Naive B cell (primary cell): ENCODE results near the gene ANKRD23. TPM values are rescaled to one million over a fixed set of nuclear protein-coding genes. Genes with fewer than 3 reads are reported as not detected.
"Not testable (repeated sequence)": the region's sequence is repeated elsewhere in the genome, so short reads cannot be mapped to it uniquely, and the experiment has no call there.

Source experiments
- ATAC-seq, 2 donors: fragments of 150-1000 bp; cut with Tn5 transposase; 2 replicates each; pipeline ENCODE4 v1.10.0; 2021; ENCODE audit warnings: low read depth in 2 of 2, mild to moderate bottlenecking in 2 of 2, moderate library complexity in 2 of 2
- DNase-seq: peaks from one replicate; pipeline ENCODE4 v3.0.0; 2022
- H3K27ac Mint-ChIP-seq, 6 donors: one replicate each; pipeline ENCODE4 v1.8.0; 2020 to 2022; ENCODE audit warnings: mild to moderate bottlenecking in 6 of 6, mixed read lengths in 6 of 6, moderate library complexity in 5 of 6, inconsistent platforms in 2 of 6
- H3K27me3 Mint-ChIP-seq, 3 donors: one replicate each; pipeline ENCODE4 v1.8.0; 2021 to 2022; ENCODE audit warnings: mixed read lengths in 3 of 3, mild to moderate bottlenecking in 1 of 3
- H3K36me3 Mint-ChIP-seq, 2 donors: one replicate each; pipeline ENCODE4 v1.8.0; 2020 to 2022; ENCODE audit warnings: mixed read lengths in 2 of 2, inconsistent platforms in 1 of 2, mild to moderate bottlenecking in 1 of 2
- H3K4me1 Mint-ChIP-seq, 3 donors: one replicate each; pipeline ENCODE4 v1.8.0; 2020 to 2022; ENCODE audit warnings: mixed read lengths in 3 of 3, inconsistent platforms in 1 of 3, mild to moderate bottlenecking in 1 of 3, moderate library complexity in 1 of 3
- H3K4me3 Mint-ChIP-seq, 8 donors: one replicate each; pipeline ENCODE4 v1.8.0; 2020 to 2022; ENCODE audit warnings: mild to moderate bottlenecking in 8 of 8, mixed read lengths in 8 of 8, moderate library complexity in 8 of 8, inconsistent platforms in 2 of 8
- H3K9me3 Mint-ChIP-seq, 7 donors: one replicate each; pipeline ENCODE4 v1.8.0; 2020 to 2022; ENCODE audit warnings: mixed read lengths in 7 of 7, mild to moderate bottlenecking in 5 of 7, inconsistent platforms in 2 of 7, moderate library complexity in 1 of 7
- polyA plus RNA-seq, 6 donors: library from polyadenylated mRNA; unstranded; fragments of 300-500 nt; fragmentation: Illumina TruSeq; gene quantifications; one replicate each; pipeline ENCODE4 v1.2.3, GENCODE V29; 2021; ENCODE audit warnings: low read depth in 6 of 6

Gene ANKRD23
- polyA plus RNA-seq = 1 to 10 TPM in 3 of 6 donors, under 1 TPM in 1, not detected in 2; 0.44 to 1.4 (median 1.1) TPM

DNA sequence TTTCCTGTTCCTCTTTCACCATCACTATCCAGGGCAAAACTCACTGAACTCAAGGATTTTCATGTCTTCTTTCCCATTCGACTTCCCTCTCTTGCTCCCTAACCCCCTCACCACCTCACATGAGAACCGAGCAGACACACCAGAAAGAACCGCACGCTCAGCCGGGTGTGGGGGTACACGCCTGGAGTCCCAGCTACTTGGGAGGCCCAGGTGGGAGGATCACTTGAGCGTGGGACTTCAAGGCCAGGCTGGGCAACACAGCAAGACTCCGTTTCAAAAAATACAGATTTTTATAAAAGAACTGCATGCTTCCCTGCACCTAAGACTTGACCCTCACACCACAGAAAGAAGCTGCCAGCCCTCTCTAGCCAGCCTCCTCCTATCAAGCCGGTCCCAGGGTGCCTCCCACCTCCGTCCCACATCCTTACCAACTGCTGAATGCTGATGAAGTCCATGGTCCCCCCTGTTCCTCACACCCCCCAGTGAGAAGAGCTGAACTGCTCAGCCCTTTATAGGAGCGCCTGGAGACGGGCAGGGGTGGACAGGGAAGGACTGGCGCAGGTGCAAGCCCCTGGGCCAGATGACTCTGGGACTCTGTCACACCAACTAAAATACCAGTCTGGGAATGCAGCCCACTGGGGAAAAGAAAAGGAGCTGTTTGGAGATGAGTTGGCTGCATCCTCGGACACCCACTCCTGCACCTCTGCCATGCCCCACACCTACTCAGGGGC, at the start of gene ANKRD23:
Gene ANKRD23 (minus strand): TSS at position 484 of the 731 bp plus-strand sequence. CDS start 29 bp downstream, at position 455.
- H3K4me3 Mint-ChIP-seq = no peak within 1 kb of the TSS
- peak within 1 kb of the TSS in 3 of 6 donors; percentile 47 to 90 (median 73) for H3K27ac Mint-ChIP-seq
- ATAC-seq (no peak), DNase-seq (no peak)
- no peaks in the 10 kb centered on the region for H3K9me3 Mint-ChIP-seq
- no peaks in the 10 kb centered on the region for H3K36me3 Mint-ChIP-seq
- no peaks in the 10 kb centered on the region for H3K27me3 Mint-ChIP-seq
- peaks cover 10 to 36% (median 17%) of the 10 kb centered on the region in 3 donors for H3K4me1 Mint-ChIP-seq

DNA sequence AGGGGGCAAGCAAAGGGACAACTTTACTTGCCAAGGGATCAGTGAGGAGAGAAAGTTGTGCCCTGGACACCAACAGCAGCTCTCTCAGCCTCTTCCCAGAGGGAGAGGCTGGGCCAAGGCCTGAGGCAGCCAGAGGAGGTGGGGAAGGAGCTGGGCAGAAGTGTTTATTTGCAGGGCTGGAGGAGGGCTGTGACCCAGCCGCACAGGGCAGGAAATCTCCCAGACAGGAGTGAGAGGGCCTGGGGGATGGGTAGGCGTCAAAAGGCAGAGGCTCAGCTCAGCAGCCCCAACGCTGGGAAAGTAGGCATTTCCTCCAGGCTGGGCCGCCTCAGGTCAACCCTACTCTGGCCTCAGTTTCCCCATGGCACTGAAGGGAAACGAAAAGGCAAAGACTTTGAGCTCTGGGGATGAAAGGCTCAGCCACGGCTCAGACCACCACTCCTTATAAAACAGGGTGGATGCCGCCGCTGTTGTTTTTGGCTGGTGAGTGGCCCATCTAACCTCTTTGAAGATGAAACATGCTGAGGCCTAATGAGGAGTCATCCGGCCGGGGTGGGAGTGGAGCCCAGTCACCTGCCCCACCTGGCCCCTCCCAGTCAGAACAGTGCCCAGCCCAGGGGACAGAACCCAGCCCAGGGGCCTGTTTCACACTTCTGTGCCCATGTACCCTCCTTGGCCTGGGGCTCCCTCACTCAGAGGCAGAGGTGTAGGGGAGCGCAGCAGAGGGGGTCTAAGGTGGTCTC, 47.9 kb upstream of the ANKRD23 start:
- Mint-ChIP-seq H3K4me1 (peaks cover 19 to 22% (median 20%) of the 10 kb centered on the region in 3 donors), H3K27ac (peak overlapping the region in 1 of 6 donors; percentile 86), H3K36me3 (no peaks in the 10 kb centered on the region), H3K9me3 (no peaks in the 10 kb centered on the region), H3K27me3 (peaks cover 0 to 5% (median 0%) of the 10 kb centered on the region in 3 donors), H3K4me3 (peak overlapping the region in 1 of 8 donors; percentile 77)
- no peak for ATAC-seq
- no peak for DNase-seq

DNA sequence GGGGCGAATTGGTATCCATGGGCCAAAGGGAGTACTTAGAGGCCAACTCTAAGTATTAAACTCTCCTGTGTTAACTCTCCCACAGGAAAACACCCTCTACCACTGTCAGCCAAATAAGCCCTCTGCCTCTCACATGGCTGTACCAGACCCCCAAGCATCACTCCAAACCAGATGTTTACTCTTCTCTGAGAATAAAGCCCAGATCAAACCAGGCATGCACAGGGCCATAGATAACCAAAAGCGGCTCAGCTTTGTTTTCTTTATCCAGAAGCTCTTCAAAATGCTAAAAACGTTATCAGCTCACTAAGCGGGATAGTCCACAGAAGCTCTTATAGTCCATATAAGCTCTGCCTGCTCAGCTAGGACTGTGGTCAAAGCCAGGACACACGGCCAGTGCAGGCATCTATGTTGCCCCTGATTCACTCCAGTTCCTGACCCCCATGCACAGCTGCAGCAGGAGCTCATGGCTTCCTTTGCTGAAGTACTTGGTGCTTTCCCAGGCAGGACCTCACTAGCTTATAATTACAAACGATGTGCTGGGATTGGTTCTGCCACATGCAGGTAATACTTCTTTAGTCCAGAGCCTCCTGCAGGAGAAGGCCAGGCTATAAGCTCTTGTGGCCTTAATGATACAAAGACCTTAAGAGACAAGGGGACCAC, 47.0 kb upstream of the ANKRD23 start:
- H3K4me1 Mint-ChIP-seq = peaks cover 20 to 22% (median 22%) of the 10 kb centered on the region in 3 donors
- DNase-seq (no peak), ATAC-seq (no peak)
- no peak overlapping the region for H3K4me3 Mint-ChIP-seq
- H3K36me3 Mint-ChIP-seq = no peaks in the 10 kb centered on the region
- no peak overlapping the region for H3K27ac Mint-ChIP-seq
- peaks cover 0 to 5% (median 0%) of the 10 kb centered on the region in 3 donors for H3K27me3 Mint-ChIP-seq
- H3K9me3 Mint-ChIP-seq = no peaks in the 10 kb centered on the region

DNA sequence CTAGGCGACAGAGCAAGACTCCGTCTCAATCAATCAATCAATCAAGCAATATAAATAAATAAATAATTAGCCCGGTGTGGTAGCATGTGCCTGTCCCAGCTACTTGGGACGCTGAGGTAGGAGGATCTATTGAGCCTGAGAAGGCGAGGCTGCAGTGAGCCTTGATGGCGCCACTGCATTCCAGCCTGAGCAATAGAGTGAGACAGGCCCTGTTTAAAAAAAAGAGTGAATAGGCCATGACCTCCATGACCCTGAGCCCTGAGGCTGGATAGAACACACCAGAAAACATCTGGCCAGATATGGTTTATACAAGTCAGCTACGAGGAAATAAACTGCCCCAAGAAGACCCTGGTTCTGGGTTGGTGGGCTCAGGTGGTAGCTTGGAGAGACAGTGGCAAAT, 46.4 kb upstream of the ANKRD23 start:
- no peak overlapping the region for H3K4me3 Mint-ChIP-seq
- peaks cover 20 to 22% (median 22%) of the 10 kb centered on the region in 3 donors for H3K4me1 Mint-ChIP-seq
- no peaks in the 10 kb centered on the region for H3K9me3 Mint-ChIP-seq
- no peak overlapping the region for H3K27ac Mint-ChIP-seq
- H3K36me3 Mint-ChIP-seq = no peaks in the 10 kb centered on the region
- DNase-seq = no peak
- ATAC-seq = no peak
- peaks cover 0 to 5% (median 0%) of the 10 kb centered on the region in 3 donors for H3K27me3 Mint-ChIP-seq

DNA sequence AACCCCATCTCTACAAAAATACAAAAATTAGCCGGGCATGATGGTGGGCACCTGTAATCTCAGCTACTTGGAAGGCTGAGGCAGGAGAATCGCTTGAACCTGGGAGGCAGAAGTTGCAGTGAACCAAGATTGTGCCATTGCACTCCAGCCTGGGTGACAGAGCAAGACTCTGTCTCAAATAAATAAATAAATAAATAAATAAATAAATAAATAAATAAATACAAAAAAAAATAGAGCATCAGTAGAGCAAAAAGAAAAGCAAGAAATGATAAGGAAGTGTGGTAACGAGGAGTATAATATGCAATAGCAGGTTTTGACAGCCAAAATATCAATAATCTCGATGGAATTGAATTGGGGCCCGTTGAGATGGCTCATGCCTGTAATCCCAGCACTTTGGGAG, 45.7 kb upstream of the ANKRD23 start:
- peak overlapping the region in 1 of 8 donors; percentile 30 for H3K4me3 Mint-ChIP-seq
- not testable (repeated sequence) for ATAC-seq, H3K27ac Mint-ChIP-seq, H3K36me3 Mint-ChIP-seq, H3K9me3 Mint-ChIP-seq, H3K27me3 Mint-ChIP-seq, DNase-seq
- peaks cover 20 to 22% (median 22%) of the 10 kb centered on the region in 3 donors for H3K4me1 Mint-ChIP-seq

DNA sequence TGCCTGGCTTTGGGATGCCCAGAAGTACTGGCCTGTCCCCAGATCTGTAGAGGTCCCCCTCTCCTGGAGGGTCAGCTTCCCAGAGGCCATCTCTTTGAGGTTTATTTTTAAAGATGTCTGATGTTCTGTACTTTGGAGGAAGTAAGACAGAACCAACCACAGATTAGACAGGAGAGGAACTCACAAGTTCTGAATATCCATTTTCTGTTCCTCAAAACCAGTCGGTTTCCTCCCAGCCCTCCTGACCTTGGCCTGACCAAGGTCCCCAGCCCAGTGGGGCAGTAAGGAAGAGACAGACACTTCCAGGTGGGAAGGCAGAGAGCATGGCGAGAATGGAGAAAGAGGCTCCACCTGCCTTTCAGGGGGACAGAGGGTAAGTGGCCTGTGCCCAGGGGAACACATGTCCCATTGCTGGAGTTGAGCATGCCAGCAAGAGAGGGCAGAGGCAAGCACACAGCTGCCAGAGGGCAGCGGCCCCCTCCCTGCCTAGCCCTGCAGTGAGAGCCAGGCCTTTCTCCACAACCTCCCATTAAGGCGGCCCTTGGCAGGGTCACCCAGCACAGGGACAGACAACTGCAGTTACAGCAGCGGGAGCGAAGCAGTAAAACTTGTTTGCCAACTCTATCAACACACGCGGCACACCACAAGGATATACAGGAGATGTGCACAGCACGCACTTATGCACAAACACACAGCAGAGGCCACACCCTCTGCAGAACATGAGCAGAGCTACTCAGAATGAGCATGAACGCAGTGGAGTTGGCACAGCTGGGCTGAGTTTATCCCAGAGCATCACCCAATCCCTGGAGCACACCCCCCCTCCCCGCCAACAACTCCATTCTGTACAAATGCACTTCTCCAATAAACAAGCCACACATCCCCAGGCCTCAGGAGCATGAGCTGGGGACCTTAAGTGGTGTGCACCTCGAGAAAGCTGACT, 44.5 kb upstream of the ANKRD23 start:
- Mint-ChIP-seq H3K9me3 (no peaks in the 10 kb centered on the region), H3K27ac (peak overlapping the region in 4 of 6 donors; percentile 29 to 90 (median 80)), H3K36me3 (no peaks in the 10 kb centered on the region), H3K4me1 (peaks cover 20 to 22% (median 22%) of the 10 kb centered on the region in 3 donors), H3K4me3 (peak overlapping the region in 2 of 8 donors; percentile 53 to 74), H3K27me3 (peaks cover 0 to 12% (median 0%) of the 10 kb centered on the region in 3 donors)
- DNase-seq (no peak), ATAC-seq (peak; percentile 71 to 79)

DNA sequence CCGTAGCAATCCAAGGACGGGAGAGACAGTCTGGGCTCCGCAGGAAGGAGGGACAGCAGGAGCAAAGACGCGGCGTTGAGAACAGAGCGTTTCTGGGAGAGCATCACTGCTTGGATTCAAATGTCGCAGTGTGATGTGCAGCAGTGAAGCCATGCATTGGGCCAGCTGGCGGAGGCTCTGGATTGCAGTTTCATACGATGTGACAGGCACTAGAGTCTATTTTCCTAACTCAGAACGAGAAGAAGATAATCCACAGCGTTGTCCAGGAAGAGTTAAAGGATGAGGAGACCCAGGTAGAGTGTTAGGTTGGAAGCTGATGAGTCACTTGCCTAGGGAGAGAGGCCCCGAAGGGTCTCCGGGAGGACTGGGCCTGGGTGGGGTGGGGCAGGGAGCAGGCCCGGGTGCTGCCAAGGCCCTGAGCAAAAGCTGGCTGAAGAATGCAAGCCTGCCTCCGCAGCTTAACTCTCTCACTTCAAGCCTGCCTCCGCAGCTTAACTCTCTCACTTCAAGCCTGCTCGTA, 43.7 kb upstream of the ANKRD23 start:
- Mint-ChIP-seq H3K27ac (peak overlapping the region in 1 of 6 donors; percentile 90), H3K36me3 (no peaks in the 10 kb centered on the region), H3K9me3 (no peaks in the 10 kb centered on the region), H3K27me3 (peaks cover 0 to 12% (median 1%) of the 10 kb centered on the region in 3 donors), H3K4me1 (peaks cover 20 to 22% (median 22%) of the 10 kb centered on the region in 3 donors), H3K4me3 (peak overlapping the region in 3 of 8 donors; percentile 16 to 70 (median 53))
- DNase-seq (no peak), ATAC-seq (no peak)

DNA sequence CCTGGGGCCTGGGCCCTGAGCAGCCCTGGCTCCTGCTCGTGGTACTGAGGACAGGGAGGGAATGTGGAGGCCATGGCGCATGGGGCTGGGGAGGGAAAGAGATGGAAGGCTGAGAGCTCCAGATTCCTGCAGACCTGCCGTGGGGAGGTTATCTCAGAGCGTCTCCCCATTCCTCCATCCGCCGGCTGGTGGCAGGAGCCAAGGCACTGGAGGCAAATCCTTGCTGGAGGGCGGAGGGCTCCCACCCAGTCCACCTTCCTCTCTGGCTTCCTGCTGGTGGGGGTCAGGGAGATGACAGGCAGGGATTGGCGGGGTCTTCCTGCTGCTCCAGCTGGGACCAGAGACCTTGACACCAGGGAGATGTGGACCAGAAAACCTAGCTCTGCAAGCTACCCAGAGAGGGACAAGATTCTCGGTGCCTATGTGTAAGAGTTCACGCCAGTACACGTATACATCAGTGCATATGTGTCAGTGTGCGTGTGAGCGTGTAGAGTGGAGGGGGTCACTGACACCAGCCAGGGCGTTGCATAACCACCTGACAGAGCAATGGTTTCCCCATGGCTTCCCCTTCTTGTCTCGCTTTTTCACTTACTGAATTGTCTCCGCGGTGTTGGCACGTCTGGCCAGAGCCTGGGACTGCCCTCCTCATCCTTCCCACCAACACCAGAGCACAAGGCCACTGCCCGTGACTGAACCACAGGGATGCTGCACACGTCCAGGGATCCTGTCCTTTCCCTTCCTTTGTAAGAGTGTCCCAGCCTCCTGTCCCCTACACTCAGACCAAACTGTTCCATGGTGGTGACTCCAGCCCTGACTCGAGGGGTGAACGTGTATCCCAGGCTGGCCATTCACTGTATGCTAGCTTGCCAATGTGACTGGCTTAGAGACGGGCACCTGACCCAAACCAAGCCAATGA, 41.9 kb upstream of the ANKRD23 start:
- Mint-ChIP-seq H3K27ac (peak overlapping the region in 1 of 6 donors; percentile 76), H3K36me3 (no peaks in the 10 kb centered on the region), H3K27me3 (peaks cover 0 to 20% (median 4%) of the 10 kb centered on the region in 3 donors), H3K4me1 (peaks cover 15 to 16% (median 15%) of the 10 kb centered on the region in 3 donors), H3K4me3 (peak overlapping the region in 1 of 8 donors; percentile 37), H3K9me3 (no peaks in the 10 kb centered on the region)
- ATAC-seq (no peak), DNase-seq (no peak)

DNA sequence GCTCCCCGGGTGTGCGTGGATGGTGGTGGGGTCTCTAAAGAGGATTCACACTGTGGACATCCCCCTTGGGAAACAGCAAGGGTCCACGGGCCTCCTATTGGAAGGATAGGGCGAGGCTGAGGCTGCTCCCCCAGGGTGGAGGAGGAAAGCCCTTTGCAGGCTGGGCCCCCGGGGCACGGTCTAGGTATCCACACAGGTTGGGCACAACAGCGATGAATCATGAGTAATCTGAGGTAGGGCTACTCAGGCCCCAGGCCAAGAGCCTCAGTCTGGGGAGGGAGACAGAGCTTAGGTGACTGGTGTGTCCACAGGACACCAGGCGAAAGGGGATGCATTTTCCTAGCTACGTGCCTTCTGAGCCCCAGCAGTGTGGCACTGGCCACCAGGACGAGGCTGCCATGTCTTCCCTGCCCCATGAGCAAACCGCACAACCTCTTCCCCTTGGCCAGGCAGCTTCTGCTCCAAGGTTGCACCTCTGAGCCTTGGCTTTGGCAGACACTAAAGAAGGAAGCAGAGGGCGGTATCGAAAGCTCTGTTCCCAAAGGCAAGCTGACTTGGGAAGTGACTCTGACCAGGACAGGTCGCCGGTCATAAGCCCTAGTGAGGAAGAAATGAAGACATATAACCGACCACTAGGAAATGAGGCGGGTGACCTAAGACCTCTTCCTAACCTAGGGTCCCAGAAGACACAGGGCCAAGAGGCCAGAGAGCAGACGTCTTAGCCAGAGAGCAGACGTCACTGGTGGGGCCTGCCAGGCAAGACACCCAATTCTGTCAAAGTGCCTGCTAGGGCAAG, 40.7 kb upstream of the ANKRD23 start:
- DNase-seq (no peak), ATAC-seq (no peak)
- H3K4me3 Mint-ChIP-seq = no peak overlapping the region
- H3K27me3 Mint-ChIP-seq = peaks cover 4 to 29% (median 9%) of the 10 kb centered on the region in 3 donors
- no peaks in the 10 kb centered on the region for H3K9me3 Mint-ChIP-seq
- no peaks in the 10 kb centered on the region for H3K36me3 Mint-ChIP-seq
- peaks cover 15 to 16% (median 15%) of the 10 kb centered on the region in 3 donors for H3K4me1 Mint-ChIP-seq
- H3K27ac Mint-ChIP-seq = peak overlapping the region in 1 of 6 donors; percentile 39

DNA sequence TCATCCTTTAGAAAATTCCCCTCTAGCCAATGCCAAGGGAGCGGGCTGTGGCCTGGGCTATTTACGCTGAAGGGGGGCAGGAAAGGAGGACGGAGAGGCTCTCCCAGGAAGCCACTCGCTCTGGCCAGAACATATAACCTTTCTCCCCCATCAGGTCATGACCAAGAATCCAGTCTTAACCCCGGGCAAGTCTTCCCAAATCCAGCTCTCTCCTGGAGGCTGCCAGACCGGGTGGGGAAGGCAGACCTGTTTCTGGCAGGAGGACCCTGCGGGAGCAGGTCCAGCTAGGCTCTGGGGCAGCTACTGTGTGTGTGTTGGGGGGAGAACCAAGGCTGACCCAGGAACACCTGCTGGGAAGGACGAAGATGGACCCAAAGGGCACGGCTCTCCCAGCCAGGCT, 39.5 kb upstream of the ANKRD23 start:
- no peak for DNase-seq
- H3K27ac Mint-ChIP-seq = no peak overlapping the region
- no peaks in the 10 kb centered on the region for H3K9me3 Mint-ChIP-seq

DNA sequence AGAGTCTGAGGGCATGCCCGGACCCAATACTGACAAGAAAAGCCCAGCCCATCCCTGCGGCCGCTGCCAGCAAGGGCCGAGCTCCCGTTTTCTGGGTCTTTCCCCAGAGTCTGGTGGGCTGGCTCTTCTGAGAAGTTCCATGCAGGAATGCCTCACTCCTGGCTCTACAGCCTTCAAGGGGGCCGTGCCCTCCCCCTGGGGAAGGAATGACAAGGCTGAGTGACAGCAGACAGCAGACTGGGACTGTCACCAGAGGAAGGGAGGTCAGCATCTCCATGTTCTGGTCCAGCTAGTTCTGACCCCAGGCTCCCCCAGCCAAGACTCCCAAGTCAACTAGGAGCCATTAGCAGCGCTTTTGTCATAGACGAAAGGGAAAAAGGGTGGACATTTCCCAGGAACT, 39.1 kb upstream of the ANKRD23 start:
- ATAC-seq (no peak), DNase-seq (no peak)
- Mint-ChIP-seq H3K4me1 (peaks cover 8 to 9% (median 9%) of the 10 kb centered on the region in 3 donors), H3K27me3 (peaks cover 4 to 37% (median 9%) of the 10 kb centered on the region in 3 donors), H3K27ac (no peak overlapping the region), H3K4me3 (no peak overlapping the region), H3K9me3 (no peaks in the 10 kb centered on the region), H3K36me3 (no peaks in the 10 kb centered on the region)

More for the DNA sequence above, 39.5 kb upstream of the ANKRD23 start:
- Mint-ChIP-seq H3K36me3 (no peaks in the 10 kb centered on the region), H3K4me1 (peaks cover 12 to 13% (median 13%) of the 10 kb centered on the region in 3 donors), H3K27me3 (peaks cover 4 to 37% (median 9%) of the 10 kb centered on the region in 3 donors), H3K4me3 (no peak overlapping the region)
- no peak for ATAC-seq
